NOMO-1 treated with DMSO at 0.1 percent for 48 hours (cell line): ENCODE measurements around the gene G6PC2.
A peak's percentile ranks its signal among the peaks of the same experiment; 100 is the strongest.

ENCODE experiments used
- DNase-seq: peaks from one replicate; lab custom pipeline; 2025; ENCODE audit not compliant: unreplicated experiment; lab: John Stamatoyannopoulos, UW

Gene G6PC2

GRCh38 chr2:168941297-168941696 is 40.2 kb downstream of the G6PC2 start:
- DNase-seq, result no peak

- DNase-seq, result peak; percentile 18
Observed at GRCh38 chr2:168944065-168944464, 43.0 kb downstream of the G6PC2 start.

DNA sequence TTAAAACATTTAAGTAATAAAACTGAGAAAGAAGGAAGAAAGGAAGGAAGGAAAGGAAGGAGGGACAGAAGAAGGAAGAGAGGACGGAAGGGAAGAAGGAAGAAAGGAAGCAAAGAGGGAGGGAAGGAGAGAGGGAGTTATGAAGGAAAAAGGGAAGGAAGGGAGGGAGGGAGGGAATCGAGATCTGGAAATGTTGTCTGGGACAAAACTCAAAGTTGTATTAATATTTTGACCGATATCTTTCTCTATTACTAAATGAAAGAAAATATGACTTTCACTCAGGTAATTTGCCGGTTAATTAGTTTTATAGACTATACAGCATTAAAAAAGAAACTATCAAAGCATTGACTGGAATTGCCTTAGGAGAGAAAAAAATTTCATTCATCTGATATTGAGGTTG is 44.4 kb downstream of the G6PC2 start:
- no peak for DNase-seq

DNA sequence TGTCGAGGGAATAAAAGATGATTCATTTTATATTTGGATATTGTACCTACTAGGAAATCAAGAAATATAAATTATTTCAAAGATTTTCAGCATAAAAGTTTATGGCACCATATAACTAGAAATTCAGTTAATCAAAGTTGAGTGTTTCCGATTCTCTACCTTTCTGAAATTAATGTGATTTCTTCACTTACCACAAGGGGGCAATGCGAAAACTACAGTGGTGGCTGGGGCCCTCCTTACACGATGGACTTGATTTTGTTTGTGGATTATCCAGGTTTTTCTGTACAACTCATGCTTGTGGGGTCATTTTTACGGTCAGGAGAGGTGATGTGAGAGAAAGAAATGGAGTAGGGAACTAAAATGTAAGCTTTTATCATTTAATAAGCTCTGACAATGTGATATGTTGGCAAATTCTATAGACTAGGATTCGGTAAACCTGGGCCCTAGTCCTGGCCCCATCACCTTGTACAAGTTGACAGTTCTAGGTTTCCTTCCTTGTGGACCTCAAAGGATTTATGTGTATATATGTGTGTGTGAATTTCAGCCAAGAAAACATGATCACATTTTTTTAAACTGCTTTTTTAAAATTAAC is 47.6 kb downstream of the G6PC2 start:
- peak; percentile 31 for DNase-seq

DNA sequence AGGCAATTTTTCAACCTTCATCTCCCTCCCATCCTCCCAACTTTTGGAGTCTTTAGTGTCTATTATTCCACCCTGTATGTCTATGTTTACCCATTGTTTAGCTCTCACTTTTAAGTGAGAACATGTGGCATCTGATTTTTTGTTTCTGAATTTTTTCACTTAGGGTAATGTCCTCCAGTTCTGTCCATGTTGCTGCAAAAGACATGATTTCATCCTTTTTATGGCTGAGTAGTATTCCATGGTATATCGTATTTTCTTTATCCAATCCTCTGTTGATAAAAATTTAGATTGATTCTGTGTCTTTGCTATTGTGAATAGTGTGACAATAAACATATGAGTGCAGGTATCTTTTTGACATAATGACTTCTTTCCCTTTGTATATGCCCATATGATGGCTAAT is 48.2 kb downstream of the G6PC2 start:
- no peak for DNase-seq

- DNase-seq, result no peak
Observed at GRCh38 chr2:168951871-168952270, 50.8 kb downstream of the G6PC2 start.

DNA sequence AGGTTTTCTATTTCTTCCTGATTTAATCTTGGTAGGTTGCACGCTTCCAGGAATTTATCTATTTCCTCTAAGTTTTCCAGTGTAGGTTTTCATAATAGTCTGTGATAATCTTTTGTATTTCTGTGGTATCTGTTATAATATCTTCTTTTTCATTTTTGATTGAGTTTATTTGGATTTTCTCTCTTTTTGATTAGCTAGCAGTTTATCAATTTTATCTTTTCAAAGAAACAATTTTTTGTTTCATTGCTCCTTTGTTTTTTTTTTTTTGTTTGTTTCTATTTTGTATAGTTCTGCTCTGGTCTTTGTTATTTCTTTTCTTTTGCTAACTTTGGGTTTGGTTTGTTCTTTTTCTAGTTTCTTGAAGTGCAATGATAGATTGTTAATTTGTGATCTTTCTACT is 51.3 kb downstream of the G6PC2 start:
- no peak for DNase-seq

GRCh38 chr2:168954256-168954655 is 53.2 kb downstream of the G6PC2 start:
- no peak for DNase-seq

DNA sequence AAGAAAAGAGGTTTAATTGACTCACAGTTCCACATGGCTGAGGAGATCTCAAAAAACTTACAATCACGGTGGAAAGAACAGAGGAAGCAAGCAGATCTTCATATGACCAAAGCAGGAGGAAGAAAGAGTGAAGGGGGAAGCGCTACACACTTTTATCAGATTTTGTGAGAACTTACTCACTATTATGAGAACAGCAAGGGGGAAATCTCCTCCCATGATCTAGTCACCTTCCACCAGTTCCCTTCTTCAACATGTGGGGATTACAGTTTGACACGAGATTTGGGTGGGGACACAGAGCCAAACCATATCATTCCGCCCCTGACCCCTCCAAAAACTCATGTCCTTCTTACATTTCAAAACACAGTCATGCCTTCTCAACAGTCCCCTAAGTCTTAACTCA is 54.2 kb downstream of the G6PC2 start:
- no peak for DNase-seq

DNA sequence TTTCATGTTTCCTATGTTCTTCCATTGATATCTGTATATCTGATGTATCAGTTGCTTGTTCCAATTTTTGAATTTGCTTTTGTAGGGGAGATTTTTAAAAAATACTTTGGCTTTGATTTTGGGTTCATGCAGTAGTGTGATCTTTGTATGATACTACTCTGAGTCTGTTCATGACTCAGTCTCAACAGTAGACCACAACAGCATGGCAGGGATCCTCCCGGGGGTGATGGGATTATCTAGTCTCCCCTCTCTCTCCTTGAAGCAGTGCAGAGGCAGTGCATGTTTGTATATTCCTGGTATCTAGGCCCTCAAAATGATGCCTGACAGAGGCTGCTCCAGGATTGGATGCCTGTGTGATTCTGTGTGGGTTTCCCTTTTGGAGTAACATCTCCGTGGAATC is 55.3 kb downstream of the G6PC2 start:
- DNase-seq, result no peak
